ENCODE results near the gene MGAT4A.
A peak's percentile ranks its signal among the peaks of the same experiment; 100 is the strongest.

The MGAT4A gene

GRCh38 chr2:98743835-98744234 lies 12.9 kb upstream of the MGAT4A start:
- peaks cover 9% of the 10 kb centered on the region for H3K4me1 ChIP-seq (ENCODE audit: control insufficient read depth, insufficient read depth, low read length)
- no peak overlapping the region for H3K4me3 ChIP-seq (ENCODE audit: low read depth, low read length)
- H3K27me3 ChIP-seq (ENCODE audit: control insufficient read depth, insufficient read depth, low read length), result no peaks in the 10 kb centered on the region
- H3K9ac ChIP-seq (ENCODE audit: low read length), result no peak overlapping the region
- no peak overlapping the region for H3K27ac ChIP-seq (ENCODE audit: low read depth, low read length)
- H3K36me3 ChIP-seq (ENCODE audit: control insufficient read depth, insufficient read depth, low read length), result no peaks in the 10 kb centered on the region
- 0 out of 2 replicates have a peak, but pooled peaks cover 3% of the 10 kb centered on the region for H3K9me3 ChIP-seq (ENCODE audit: control insufficient read depth, insufficient read depth, low read depth, low read length)

DNA sequence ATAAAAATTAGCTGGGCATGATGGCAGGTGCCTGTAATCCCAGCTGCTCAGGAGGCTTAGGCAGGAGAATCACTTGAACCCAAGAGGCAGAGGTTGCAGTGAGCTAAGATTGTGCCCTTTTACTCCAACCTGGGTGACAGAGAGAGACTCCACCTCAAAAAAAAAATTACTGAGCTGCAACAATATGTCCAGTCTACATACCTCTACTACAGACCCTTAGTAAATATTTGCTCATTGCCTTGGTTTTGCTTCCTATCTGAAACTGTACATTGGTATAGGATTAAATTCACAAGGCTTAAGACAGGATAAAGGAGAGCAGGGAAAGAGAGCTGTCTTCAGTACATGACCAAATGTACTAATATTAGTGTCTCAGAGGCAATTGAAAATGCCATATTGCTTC lies 8.1 kb upstream of the MGAT4A start:
- Histone ChIP-seq H3K4me3 (ENCODE audit: low read depth, low read length) (no peak overlapping the region), H3K27ac (ENCODE audit: low read depth, low read length) (no peak overlapping the region), H3K9ac (ENCODE audit: low read length) (no peak overlapping the region), H3K27me3 (ENCODE audit: control insufficient read depth, insufficient read depth, low read length) (peaks cover 11% of the 10 kb centered on the region; the same call in 1 of the 2 replicates), H3K9me3 (ENCODE audit: control insufficient read depth, insufficient read depth, low read depth, low read length) (no peaks in the 10 kb centered on the region), H3K36me3 (ENCODE audit: control insufficient read depth, insufficient read depth, low read length) (no peaks in the 10 kb centered on the region), H3K4me1 (ENCODE audit: control insufficient read depth, insufficient read depth, low read length) (no peaks in the 10 kb centered on the region)

DNA sequence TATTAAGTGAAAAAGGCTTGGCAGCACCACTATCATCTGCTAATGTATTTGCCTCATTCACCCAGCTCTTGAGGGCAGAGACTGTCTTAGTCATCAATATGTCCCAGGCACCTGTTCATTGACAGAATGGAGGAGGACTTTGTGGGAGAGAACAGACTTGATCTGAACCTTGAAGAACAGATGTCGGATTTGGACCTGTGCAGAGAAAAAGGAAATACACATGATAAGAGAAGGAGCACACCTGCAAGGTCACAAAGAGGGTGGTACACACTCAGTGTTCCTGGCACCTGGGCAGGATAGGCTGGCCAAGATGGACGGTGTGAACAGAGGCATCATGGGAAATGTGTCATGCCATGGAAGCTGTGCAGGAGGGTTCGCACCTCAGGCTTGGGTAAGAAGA lies 7.4 kb upstream of the MGAT4A start:
- Histone ChIP-seq H3K27ac (ENCODE audit: low read depth, low read length) (no peak overlapping the region), H3K36me3 (ENCODE audit: control insufficient read depth, insufficient read depth, low read length) (no peaks in the 10 kb centered on the region), H3K9ac (ENCODE audit: low read length) (no peak overlapping the region), H3K27me3 (ENCODE audit: control insufficient read depth, insufficient read depth, low read length) (peaks cover 12% of the 10 kb centered on the region; the same call in 1 of the 2 replicates), H3K4me1 (ENCODE audit: control insufficient read depth, insufficient read depth, low read length) (no peaks in the 10 kb centered on the region), H3K9me3 (ENCODE audit: control insufficient read depth, insufficient read depth, low read depth, low read length) (no peaks in the 10 kb centered on the region), H3K4me3 (ENCODE audit: low read depth, low read length) (no peak overlapping the region)

DNA sequence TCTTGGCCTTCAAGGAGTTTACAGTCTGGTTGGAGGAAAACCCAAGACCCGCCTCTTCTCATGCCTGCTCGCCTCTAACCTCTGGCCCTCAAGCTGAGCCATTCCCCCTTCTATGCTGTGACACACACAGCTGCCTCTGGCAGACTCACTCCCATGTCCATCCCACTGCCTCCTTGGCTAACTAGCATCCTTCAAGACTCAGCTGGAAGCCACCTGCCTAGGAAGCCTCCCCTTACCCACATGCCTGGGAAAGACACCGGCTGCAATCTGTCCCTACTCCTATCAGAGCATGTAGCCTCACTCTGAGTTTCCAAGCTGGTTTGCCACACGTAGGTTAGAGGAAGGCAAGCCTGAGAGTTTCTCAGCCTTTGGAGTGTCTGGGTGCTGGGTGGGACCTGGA lies 6.9 kb upstream of the MGAT4A start:
- H3K27me3 ChIP-seq (ENCODE audit: control insufficient read depth, insufficient read depth, low read length), result peaks cover 17% of the 10 kb centered on the region
- no peaks in the 10 kb centered on the region for H3K36me3 ChIP-seq (ENCODE audit: control insufficient read depth, insufficient read depth, low read length)
- H3K27ac ChIP-seq (ENCODE audit: low read depth, low read length), result no peak overlapping the region
- no peak overlapping the region for H3K9ac ChIP-seq (ENCODE audit: low read length)
- no peak overlapping the region for H3K4me3 ChIP-seq (ENCODE audit: low read depth, low read length)
- no peaks in the 10 kb centered on the region; the same call in 1 of the 2 replicates for H3K9me3 ChIP-seq (ENCODE audit: control insufficient read depth, insufficient read depth, low read depth, low read length)
- no peaks in the 10 kb centered on the region for H3K4me1 ChIP-seq (ENCODE audit: control insufficient read depth, insufficient read depth, low read length)

- H3K4me3 ChIP-seq (ENCODE audit: low read depth, low read length), result no peak overlapping the region
- H3K36me3 ChIP-seq (ENCODE audit: control insufficient read depth, insufficient read depth, low read length), result no peaks in the 10 kb centered on the region
- peaks cover 4% of the 10 kb centered on the region; the same call in 1 of the 2 replicates for H3K4me1 ChIP-seq (ENCODE audit: control insufficient read depth, insufficient read depth, low read length)
- H3K9me3 ChIP-seq (ENCODE audit: control insufficient read depth, insufficient read depth, low read depth, low read length), result no peaks in the 10 kb centered on the region; the same call in 1 of the 2 replicates
- H3K27me3 ChIP-seq (ENCODE audit: control insufficient read depth, insufficient read depth, low read length), result peaks cover 31% of the 10 kb centered on the region
- no peak overlapping the region for H3K9ac ChIP-seq (ENCODE audit: low read length)
- no peak overlapping the region for H3K27ac ChIP-seq (ENCODE audit: low read depth, low read length)
These were observed 5.5 kb upstream of the MGAT4A start for GRCh38 chr2:98736464-98736889.

GRCh38 chr2:98734823-98735260 lies 3.9 kb upstream of the MGAT4A start:
- H3K4me1 ChIP-seq (ENCODE audit: control insufficient read depth, insufficient read depth, low read length), result peaks cover 7% of the 10 kb centered on the region
- no peak overlapping the region for H3K27ac ChIP-seq (ENCODE audit: low read depth, low read length)
- H3K4me3 ChIP-seq (ENCODE audit: low read depth, low read length), result no peak overlapping the region
- no peaks in the 10 kb centered on the region; the same call in 1 of the 2 replicates for H3K9me3 ChIP-seq (ENCODE audit: control insufficient read depth, insufficient read depth, low read depth, low read length)
- H3K36me3 ChIP-seq (ENCODE audit: control insufficient read depth, insufficient read depth, low read length), result no peaks in the 10 kb centered on the region
- no peak overlapping the region for H3K9ac ChIP-seq (ENCODE audit: low read length)
- peaks cover 41% of the 10 kb centered on the region for H3K27me3 ChIP-seq (ENCODE audit: control insufficient read depth, insufficient read depth, low read length)

DNA sequence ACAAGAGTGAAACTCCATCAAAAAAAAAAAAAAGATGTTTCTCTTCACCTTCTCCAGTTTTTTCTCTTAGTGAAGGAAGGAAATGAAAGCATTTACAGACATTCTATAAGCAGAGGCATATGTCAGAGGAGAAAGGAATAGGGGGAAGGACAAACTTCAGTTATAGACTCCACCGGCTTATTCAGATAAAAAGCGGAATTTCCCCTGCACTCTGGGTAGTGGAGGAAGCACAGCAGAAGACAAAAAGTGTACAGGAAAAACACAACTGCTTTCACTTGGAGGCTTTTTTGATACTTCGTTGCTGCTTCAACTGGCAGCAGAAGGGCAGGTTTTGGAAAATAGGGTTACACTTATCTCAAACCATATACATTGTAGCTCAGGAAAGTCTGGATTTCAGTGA lies 3.2 kb upstream of the MGAT4A start:
- Histone ChIP-seq H3K27ac (ENCODE audit: low read depth, low read length) (no peak overlapping the region), H3K9me3 (ENCODE audit: control insufficient read depth, insufficient read depth, low read depth, low read length) (no peaks in the 10 kb centered on the region; the same call in 1 of the 2 replicates), H3K27me3 (ENCODE audit: control insufficient read depth, insufficient read depth, low read length) (peaks cover 47% of the 10 kb centered on the region), H3K9ac (ENCODE audit: low read length) (no peak overlapping the region), H3K4me3 (ENCODE audit: low read depth, low read length) (no peak overlapping the region), H3K36me3 (ENCODE audit: control insufficient read depth, insufficient read depth, low read length) (no peaks in the 10 kb centered on the region), H3K4me1 (ENCODE audit: control insufficient read depth, insufficient read depth, low read length) (peaks cover 7% of the 10 kb centered on the region)

DNA sequence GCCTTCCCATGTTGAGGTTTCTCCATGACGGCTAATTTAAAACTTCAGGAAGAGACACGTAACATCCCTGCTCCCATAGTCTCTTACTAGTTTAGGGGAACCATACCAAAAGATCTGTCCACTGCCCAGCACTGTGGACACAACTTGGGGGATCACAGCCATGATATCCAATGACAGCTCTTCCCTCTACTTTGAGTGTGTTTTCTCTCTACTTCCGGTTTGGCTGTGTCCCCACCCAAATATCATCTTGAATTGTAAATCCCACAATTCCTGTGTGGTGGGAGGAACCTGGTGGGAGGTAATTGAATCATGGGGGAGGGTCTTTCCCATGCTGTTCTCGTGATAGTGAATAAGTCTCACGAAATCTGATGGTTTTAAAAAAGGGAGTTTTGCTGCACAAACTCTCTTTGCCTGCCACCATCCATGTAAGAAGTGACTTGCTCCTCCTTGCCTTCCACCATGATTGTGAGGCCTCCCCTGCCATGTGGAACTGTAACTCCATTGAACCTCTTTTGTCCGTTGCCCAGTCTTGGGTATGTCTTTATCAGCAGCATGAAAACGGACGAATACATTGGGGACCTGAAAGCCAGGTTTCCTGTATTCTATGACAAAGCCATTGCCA lies 1.6 kb upstream of the MGAT4A start:
- Histone ChIP-seq H3K9ac (ENCODE audit: low read length) (no peak overlapping the region), H3K4me1 (ENCODE audit: control insufficient read depth, insufficient read depth, low read length) (peaks cover 7% of the 10 kb centered on the region), H3K4me3 (ENCODE audit: low read depth, low read length) (no peak overlapping the region), H3K9me3 (ENCODE audit: control insufficient read depth, insufficient read depth, low read depth, low read length) (no peaks in the 10 kb centered on the region; the same call in 1 of the 2 replicates), H3K36me3 (ENCODE audit: control insufficient read depth, insufficient read depth, low read length) (no peaks in the 10 kb centered on the region), H3K27me3 (ENCODE audit: control insufficient read depth, insufficient read depth, low read length) (peaks cover 62% of the 10 kb centered on the region), H3K27ac (ENCODE audit: low read depth, low read length) (no peak overlapping the region)

- H3K4me1 ChIP-seq (ENCODE audit: control insufficient read depth, insufficient read depth, low read length), result peaks cover 7% of the 10 kb centered on the region
- no peaks in the 10 kb centered on the region for H3K36me3 ChIP-seq (ENCODE audit: control insufficient read depth, insufficient read depth, low read length)
- peaks cover 68% of the 10 kb centered on the region for H3K27me3 ChIP-seq (ENCODE audit: control insufficient read depth, insufficient read depth, low read length)
- no peaks in the 10 kb centered on the region; the same call in 1 of the 2 replicates for H3K9me3 ChIP-seq (ENCODE audit: control insufficient read depth, insufficient read depth, low read depth, low read length)
- H3K4me3 ChIP-seq (ENCODE audit: low read depth, low read length), result peak overlapping the region; percentile 64
- peak overlapping the region; percentile 63 for H3K9ac ChIP-seq (ENCODE audit: low read length)
- H3K27ac ChIP-seq (ENCODE audit: low read depth, low read length), result no peak overlapping the region
These were observed 990 bp upstream of the MGAT4A start for GRCh38 chr2:98731894-98732349.

DNA sequence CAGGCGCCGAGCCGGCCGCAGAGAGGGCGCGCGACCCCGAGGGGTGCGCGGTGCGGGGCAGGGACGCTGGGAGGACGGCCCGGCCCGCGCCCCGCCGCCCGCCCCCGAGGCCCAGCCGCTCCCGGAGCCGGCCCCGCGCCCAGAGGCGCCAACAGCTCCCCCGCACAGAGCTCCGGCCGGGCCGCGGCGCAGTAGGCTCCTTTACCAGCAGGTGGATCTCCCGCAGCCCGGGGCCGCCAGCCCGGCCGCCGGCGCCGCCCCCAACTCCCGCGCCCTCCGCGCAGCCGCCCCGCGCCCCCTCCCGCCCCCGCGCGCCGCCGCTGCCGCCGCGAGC lies 258 bp downstream of the MGAT4A start:
- H3K4me1 ChIP-seq (ENCODE audit: control insufficient read depth, insufficient read depth, low read length), result peaks cover 11% of the 10 kb centered on the region
- H3K27me3 ChIP-seq (ENCODE audit: control insufficient read depth, insufficient read depth, low read length), result peaks cover 70% of the 10 kb centered on the region
- no peak overlapping the region for H3K27ac ChIP-seq (ENCODE audit: low read depth, low read length)
- no peak overlapping the region for H3K9ac ChIP-seq (ENCODE audit: low read length)
- no peaks in the 10 kb centered on the region for H3K36me3 ChIP-seq (ENCODE audit: control insufficient read depth, insufficient read depth, low read length)
- peak overlapping the region; percentile 76 for H3K4me3 ChIP-seq (ENCODE audit: low read depth, low read length)
- no peaks in the 10 kb centered on the region; the same call in 1 of the 2 replicates for H3K9me3 ChIP-seq (ENCODE audit: control insufficient read depth, insufficient read depth, low read depth, low read length)

DNA sequence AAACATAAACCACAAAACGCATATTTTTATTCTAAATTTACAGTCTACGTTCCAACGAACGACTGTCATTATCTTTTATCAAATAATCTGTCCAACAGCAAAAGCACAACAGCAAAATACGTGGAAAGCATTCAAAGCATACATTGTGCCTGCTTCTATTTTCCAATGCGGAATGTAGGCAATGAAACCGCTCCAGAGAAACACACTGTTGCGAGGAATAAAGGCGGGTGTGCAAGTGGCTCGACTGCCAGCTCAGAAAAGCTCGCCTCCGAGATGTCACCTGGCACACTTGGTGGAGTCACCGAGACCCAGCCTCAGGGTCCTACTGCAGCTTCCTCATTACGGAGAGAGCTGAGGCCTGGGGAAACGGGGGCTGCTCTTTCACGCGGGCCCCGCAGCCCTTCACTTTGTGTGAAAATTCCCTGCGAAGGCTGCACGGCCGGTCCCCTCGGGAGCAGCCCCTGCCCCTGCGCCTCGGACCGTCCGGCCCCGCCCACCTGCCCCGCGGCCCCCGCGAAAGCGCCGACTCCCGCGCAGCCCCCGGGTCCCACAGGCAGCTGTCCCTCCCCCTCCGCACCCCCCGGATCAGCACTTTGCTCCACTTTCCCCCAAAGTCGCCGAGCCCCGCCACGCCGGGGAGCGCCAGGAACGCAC lies 752 bp downstream of the MGAT4A start:
- Histone ChIP-seq H3K9ac (ENCODE audit: low read length) (no peak overlapping the region), H3K9me3 (ENCODE audit: control insufficient read depth, insufficient read depth, low read depth, low read length) (no peaks in the 10 kb centered on the region; the same call in 1 of the 2 replicates), H3K27me3 (ENCODE audit: control insufficient read depth, insufficient read depth, low read length) (peaks cover 70% of the 10 kb centered on the region), H3K27ac (ENCODE audit: low read depth, low read length) (no peak overlapping the region), H3K4me3 (ENCODE audit: low read depth, low read length) (peak overlapping the region; percentile 76), H3K36me3 (ENCODE audit: control insufficient read depth, insufficient read depth, low read length) (no peaks in the 10 kb centered on the region), H3K4me1 (ENCODE audit: control insufficient read depth, insufficient read depth, low read length) (peaks cover 16% of the 10 kb centered on the region)

All from HUES6 (cell line).